ENCODE results near the gene GOLGA6A.
A peak's percentile ranks its signal among the peaks of the same experiment; 100 is the strongest.

Gene GOLGA6A

GRCh38 chr15:74127954-74128784, 45.8 kb upstream of the GOLGA6A start:
- DNase-seq (ENCODE audit: insufficient read length, low spot score) (no peak), FAIRE-seq (no peak)
- TF ChIP-seq CTCF (IDR thresholded peaks at IDR 0.05; ENCODE audit: insufficient read depth, missing control alignments), result no peak

- TF ChIP-seq CTCF (IDR thresholded peaks at IDR 0.05; ENCODE audit: insufficient read depth, missing control alignments), result peak; percentile 97
- no peak for FAIRE-seq
Measured at GRCh38 chr15:74127255-74127953, 45.1 kb upstream of the GOLGA6A start.

GRCh38 chr15:74124759-74125158, 42.4 kb upstream of the GOLGA6A start:
- no peak for FAIRE-seq
- no peak for TF ChIP-seq CTCF (IDR thresholded peaks at IDR 0.05; ENCODE audit: insufficient read depth, missing control alignments)

More at GRCh38 chr15:74127255-74127953, 45.1 kb upstream of the GOLGA6A start:
- DNase-seq (ENCODE audit: insufficient read length, low spot score), result peak; percentile 78

GRCh38 chr15:74124196-74124595, 41.8 kb upstream of the GOLGA6A start:
- no peak for DNase-seq (ENCODE audit: insufficient read length, low spot score)
- FAIRE-seq, result no peak
- no peak for TF ChIP-seq CTCF (IDR thresholded peaks at IDR 0.05; ENCODE audit: insufficient read depth, missing control alignments)

More at GRCh38 chr15:74124759-74125158, 42.4 kb upstream of the GOLGA6A start:
- no peak for DNase-seq (ENCODE audit: insufficient read length, low spot score)

GRCh38 chr15:74123658-74124057, 41.3 kb upstream of the GOLGA6A start:
- no peak for DNase-seq (ENCODE audit: insufficient read length, low spot score)

GRCh38 chr15:74123131-74123429, 40.7 kb upstream of the GOLGA6A start:
- TF ChIP-seq CTCF (IDR thresholded peaks at IDR 0.05; ENCODE audit: insufficient read depth, missing control alignments), result no peak
- FAIRE-seq (no peak), DNase-seq (ENCODE audit: insufficient read length, low spot score) (no peak)

More at GRCh38 chr15:74123658-74124057, 41.3 kb upstream of the GOLGA6A start:
- FAIRE-seq, result no peak
- no peak for TF ChIP-seq CTCF (IDR thresholded peaks at IDR 0.05; ENCODE audit: insufficient read depth, missing control alignments)
